ENCODE results near the gene ITGA11.

The ITGA11 gene

GRCh38 chr15:68315495-68316031 is 116.4 kb downstream of the ITGA11 start:
- no peak for TF ChIP-seq TAF1 (IDR thresholded peaks at IDR 0.05; ENCODE audit: borderline replicate concordance, low read depth, low read length)
- no peak for TF ChIP-seq POLR2AphosphoS5 (IDR thresholded peaks at IDR 0.05; ENCODE audit: low read depth, low read length)
- TF ChIP-seq POLR2A (IDR thresholded peaks at IDR 0.05; ENCODE audit: low read depth, low read length), result no peak
- DNase-seq (ENCODE audit: insufficient read length) (no peak), FAIRE-seq (no peak)

GRCh38 chr15:68315035-68315434 is 116.9 kb downstream of the ITGA11 start:
- DNase-seq (ENCODE audit: insufficient read length), result no peak
- no peak for FAIRE-seq
- TF ChIP-seq TAF1 (IDR thresholded peaks at IDR 0.05; ENCODE audit: borderline replicate concordance, low read depth, low read length), result no peak
- TF ChIP-seq POLR2A (IDR thresholded peaks at IDR 0.05; ENCODE audit: low read depth, low read length), result no peak
- no peak for TF ChIP-seq POLR2AphosphoS5 (IDR thresholded peaks at IDR 0.05; ENCODE audit: low read depth, low read length)

DNA sequence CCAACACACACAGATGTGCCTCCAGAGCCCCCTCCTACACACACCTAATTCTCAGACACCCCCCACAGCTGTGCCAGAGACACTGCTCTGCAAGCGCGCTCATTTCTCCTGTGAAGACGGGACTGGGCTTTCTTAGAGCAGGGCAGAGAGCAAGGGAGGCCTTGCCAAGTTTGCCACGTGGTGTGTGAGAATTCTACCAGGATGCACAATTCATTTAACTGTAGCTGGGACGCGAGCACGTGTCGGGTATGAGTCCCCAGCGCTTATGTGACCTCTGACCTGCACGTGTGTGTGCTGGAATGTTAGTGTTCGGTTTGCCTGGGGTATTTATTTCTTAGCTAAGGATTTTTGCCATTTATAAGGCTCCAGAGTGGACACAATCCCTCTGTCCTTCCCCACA is 117.4 kb downstream of the ITGA11 start:
- FAIRE-seq, result no peak

DNA sequence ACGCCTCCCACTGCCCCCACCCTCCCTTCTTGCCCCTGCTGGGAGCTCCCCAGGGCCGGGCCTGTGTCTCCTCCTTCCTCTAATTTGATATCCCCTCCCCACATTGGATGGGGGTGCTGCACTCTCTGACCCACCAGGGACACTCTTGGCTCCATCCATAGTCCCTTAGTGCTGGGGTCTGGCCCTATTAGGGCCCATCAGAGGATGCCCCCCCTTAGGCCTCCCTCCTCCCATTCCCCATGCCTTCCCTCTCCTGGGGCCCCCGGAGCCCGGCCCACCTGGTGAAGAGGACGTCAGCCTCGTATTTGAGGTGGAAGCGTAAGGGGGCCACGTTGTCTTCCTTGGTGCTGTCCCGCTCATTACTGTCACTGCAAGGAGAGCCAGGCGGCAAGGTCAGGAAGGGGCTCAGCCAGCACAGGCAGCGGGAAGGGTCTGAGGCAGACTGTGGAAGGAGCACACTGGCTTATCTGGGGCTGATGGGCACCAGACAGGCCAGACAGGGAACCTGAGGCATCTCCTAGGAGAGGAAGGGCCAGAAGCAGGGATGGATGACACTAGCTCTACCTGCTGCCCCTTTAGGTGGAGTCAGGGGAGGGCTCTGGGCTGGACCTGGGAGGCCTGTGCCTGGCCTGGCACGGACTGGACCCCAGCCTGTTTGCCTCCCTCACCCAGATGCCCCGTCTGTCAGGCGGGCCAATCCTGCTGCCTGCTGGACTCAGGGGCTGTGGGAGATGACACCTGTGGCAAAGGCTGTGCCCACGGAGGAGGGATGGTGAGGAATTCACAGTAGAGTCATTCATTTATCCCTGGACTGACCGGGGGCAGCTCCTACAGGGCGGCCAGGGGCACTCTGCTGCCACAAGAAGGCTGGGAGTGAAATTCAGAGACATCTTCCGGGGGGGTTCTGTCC is 118.2 kb downstream of the ITGA11 start:
- TF ChIP-seq POLR2A (IDR thresholded peaks at IDR 0.05; ENCODE audit: low read depth, low read length) (no peak), TAF1 (IDR thresholded peaks at IDR 0.05; ENCODE audit: borderline replicate concordance, low read depth, low read length) (no peak), POLR2AphosphoS5 (IDR thresholded peaks at IDR 0.05; ENCODE audit: low read depth, low read length) (no peak)
- no peak for FAIRE-seq
- DNase-seq (ENCODE audit: insufficient read length), result no peak

More for the DNA sequence above, 117.4 kb downstream of the ITGA11 start:
- DNase-seq (ENCODE audit: insufficient read length), result no peak
- no peak for TF ChIP-seq POLR2AphosphoS5 (IDR thresholded peaks at IDR 0.05; ENCODE audit: low read depth, low read length)
- no peak for TF ChIP-seq POLR2A (IDR thresholded peaks at IDR 0.05; ENCODE audit: low read depth, low read length)
- TF ChIP-seq TAF1 (IDR thresholded peaks at IDR 0.05; ENCODE audit: borderline replicate concordance, low read depth, low read length), result no peak

DNA sequence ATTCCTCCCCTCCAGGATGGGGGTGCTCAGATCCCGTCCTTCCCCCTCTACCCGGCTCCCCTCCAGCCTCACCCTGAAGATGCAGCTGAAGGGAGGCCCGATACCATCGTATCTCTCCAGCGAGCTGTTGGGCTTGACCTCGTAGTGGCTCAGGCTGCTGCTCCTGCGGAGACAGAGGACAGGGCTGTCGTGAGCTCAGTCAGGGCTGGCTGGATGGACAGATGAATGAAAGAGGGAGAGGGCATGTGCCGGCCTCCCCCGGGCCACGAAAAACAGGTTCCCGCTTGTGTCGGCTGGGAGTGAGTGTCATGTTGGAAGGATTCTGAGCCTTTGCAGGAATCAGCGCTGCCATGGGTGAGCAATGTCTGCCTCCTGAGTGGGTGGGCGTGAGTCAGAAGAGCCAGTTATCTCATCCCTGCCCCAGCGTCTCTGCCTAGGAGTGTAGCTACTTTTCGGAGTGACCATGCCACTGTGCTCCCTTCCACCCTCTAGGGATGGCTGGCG is 119.2 kb downstream of the ITGA11 start:
- TF ChIP-seq TAF1 (IDR thresholded peaks at IDR 0.05; ENCODE audit: borderline replicate concordance, low read depth, low read length) (no peak), POLR2AphosphoS5 (IDR thresholded peaks at IDR 0.05; ENCODE audit: low read depth, low read length) (no peak), POLR2A (IDR thresholded peaks at IDR 0.05; ENCODE audit: low read depth, low read length) (no peak)
- no peak for DNase-seq (ENCODE audit: insufficient read length)
- FAIRE-seq, result no peak

DNA sequence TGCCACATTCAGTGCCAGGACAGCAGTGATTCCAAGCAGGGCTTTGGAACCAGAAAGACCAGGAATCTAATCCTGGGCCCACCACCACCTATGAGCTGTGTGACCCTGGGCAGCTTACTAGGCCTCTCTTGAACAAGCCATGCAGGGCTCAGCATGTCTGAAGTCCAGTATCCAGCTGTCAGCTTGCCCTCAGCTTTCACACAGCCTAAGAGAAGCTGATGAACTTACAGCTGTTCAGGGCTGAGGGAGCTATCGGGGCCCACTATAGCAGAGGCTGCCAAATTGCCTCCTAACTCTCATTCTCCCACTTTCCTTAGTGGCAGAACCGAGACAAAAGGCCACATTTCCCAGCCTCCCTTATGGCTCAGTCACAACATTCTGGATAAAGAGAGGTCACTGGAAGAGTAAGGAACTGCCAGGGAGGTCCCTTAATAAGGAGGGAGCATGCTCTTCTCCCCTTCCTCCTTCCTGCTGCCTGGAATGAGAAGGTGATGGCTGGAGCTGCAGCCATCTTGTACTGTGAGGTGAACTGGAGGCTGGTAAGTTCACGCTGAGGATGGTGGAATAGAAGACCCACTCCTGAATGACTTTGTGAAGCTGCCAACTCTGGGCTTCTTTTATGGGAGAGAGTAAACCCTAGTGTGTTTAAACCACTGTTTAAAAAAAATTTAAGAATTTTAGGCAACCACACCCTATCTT is 120.0 kb downstream of the ITGA11 start:
- no peak for TF ChIP-seq POLR2AphosphoS5 (IDR thresholded peaks at IDR 0.05; ENCODE audit: low read depth, low read length)
- TF ChIP-seq TAF1 (IDR thresholded peaks at IDR 0.05; ENCODE audit: borderline replicate concordance, low read depth, low read length), result no peak
- TF ChIP-seq POLR2A (IDR thresholded peaks at IDR 0.05; ENCODE audit: low read depth, low read length), result no peak
- FAIRE-seq, result no peak

GRCh38 chr15:68311464-68311835 is 120.5 kb downstream of the ITGA11 start:
- TF ChIP-seq POLR2A (IDR thresholded peaks at IDR 0.05; ENCODE audit: low read depth, low read length), result no peak
- no peak for TF ChIP-seq TAF1 (IDR thresholded peaks at IDR 0.05; ENCODE audit: borderline replicate concordance, low read depth, low read length)
- no peak for TF ChIP-seq POLR2AphosphoS5 (IDR thresholded peaks at IDR 0.05; ENCODE audit: low read depth, low read length)
- no peak for FAIRE-seq
- no peak for DNase-seq (ENCODE audit: insufficient read length)

More for the DNA sequence above, 120.0 kb downstream of the ITGA11 start:
- DNase-seq (ENCODE audit: insufficient read length), result no peak

GRCh38 chr15:68310804-68311463 is 121.0 kb downstream of the ITGA11 start:
- TF ChIP-seq POLR2AphosphoS5 (IDR thresholded peaks at IDR 0.05; ENCODE audit: low read depth, low read length) (no peak), POLR2A (IDR thresholded peaks at IDR 0.05; ENCODE audit: low read depth, low read length) (no peak), TAF1 (IDR thresholded peaks at IDR 0.05; ENCODE audit: borderline replicate concordance, low read depth, low read length) (no peak)
- DNase-seq (ENCODE audit: insufficient read length) (no peak), FAIRE-seq (no peak)

DNA sequence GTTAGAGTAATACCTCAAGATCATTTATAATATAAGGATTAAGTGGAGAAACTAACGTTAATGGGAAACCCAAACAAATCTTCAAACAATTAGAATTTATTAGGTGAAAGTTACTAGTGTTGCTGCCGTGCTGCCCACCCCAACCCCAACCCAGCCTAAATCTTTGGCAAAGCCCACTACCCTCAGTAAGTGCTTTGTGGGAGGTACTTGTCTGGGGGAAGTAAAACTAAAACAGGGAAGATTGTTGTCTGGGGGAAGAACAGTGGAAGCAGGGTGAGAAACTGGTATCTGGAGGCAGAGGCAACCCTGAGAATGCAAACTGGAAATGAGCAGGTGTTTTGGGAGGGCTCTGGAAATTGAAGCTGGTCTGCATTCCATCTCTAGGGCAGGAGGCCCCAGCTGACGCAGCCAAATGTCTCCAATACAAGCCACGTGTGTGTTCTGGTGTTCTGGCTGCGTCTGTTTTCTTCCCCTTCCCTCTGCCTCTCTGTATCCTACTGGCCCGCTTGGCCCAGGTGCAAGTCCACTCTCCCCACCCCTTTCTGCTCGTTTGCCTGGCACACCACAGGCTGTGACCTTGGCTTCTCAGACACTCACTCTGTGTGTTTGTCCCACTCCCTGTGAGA is 121.7 kb downstream of the ITGA11 start:
- FAIRE-seq (no peak), DNase-seq (ENCODE audit: insufficient read length) (no peak)

GRCh38 chr15:68309024-68309423 is 122.9 kb downstream of the ITGA11 start:
- DNase-seq (ENCODE audit: insufficient read length), result no peak
- no peak for TF ChIP-seq POLR2A (IDR thresholded peaks at IDR 0.05; ENCODE audit: low read depth, low read length)
- TF ChIP-seq POLR2AphosphoS5 (IDR thresholded peaks at IDR 0.05; ENCODE audit: low read depth, low read length), result no peak
- TF ChIP-seq TAF1 (IDR thresholded peaks at IDR 0.05; ENCODE audit: borderline replicate concordance, low read depth, low read length), result no peak
- FAIRE-seq, result no peak

More for the DNA sequence above, 121.7 kb downstream of the ITGA11 start:
- TF ChIP-seq POLR2AphosphoS5 (IDR thresholded peaks at IDR 0.05; ENCODE audit: low read depth, low read length), result no peak
- no peak for TF ChIP-seq POLR2A (IDR thresholded peaks at IDR 0.05; ENCODE audit: low read depth, low read length)

Measured in GM12892 (cell line).